Right lobe of liver (tissue), 6 donors: ENCODE results near the gene UBE2E2. TPM values are rescaled to one million over a fixed set of nuclear protein-coding genes. Genes with fewer than 3 reads are reported as not detected.

Experiments
- ATAC-seq, 4 donors: fragments of 200-7000 bp; cut with Tn5 transposase; one replicate each; pipeline ENCODE4 v1.9.1; 2020; ENCODE audit warnings: mild to moderate bottlenecking in 4 of 4, moderate library complexity in 4 of 4
- DNase-seq, 3 donors: peaks; one replicate each; pipeline ENCODE4 v3.0.0-alpha.2; 2020
- H3K27ac ChIP-seq, 3 donors: fragments of 200-600 bp; one replicate each; pipeline ENCODE4 v1.8.0; 2022
- H3K27me3 ChIP-seq, 2 donors: fragments of 200-600 bp; one replicate each; pipeline ENCODE4 v1.8.0; 2022
- H3K36me3 ChIP-seq, 4 donors: fragments of 200-600 bp; sonication (generic) in 1 of 4; one replicate each; pipeline versions ENCODE4 v1.5.1 to v1.8.0; 2017 to 2022; ENCODE audit warnings: control low read depth in 1 of 4
- H3K4me1 ChIP-seq, 4 donors: fragments of 200-600 bp; sonication (generic) in 1 of 4; one replicate each; pipeline versions ENCODE4 v1.5.1 to v1.8.0; 2017 to 2022; ENCODE audit warnings: control low read depth in 1 of 4
- H3K4me3 ChIP-seq, 3 donors: fragments of 200-600 bp; one replicate each; pipeline ENCODE4 v1.8.0; 2022
- H3K9me3 ChIP-seq, 4 donors: fragments of 200-600 bp; sonication (generic) in 1 of 4; one replicate each; pipeline versions ENCODE4 v1.5.1 to v1.8.0; 2017 to 2022; ENCODE audit warnings: control low read depth in 1 of 4
- POLR2A ChIP-seq: fragments of 450-650 bp; IDR thresholded peaks from one replicate; pipeline ENCODE4 v1.6.1; 2017; ENCODE audit warnings: antibody characterized with exemption, mild to moderate bottlenecking
- WGBS: methylation state at CpG from one replicate; pipeline ENCODE4 v1.1.6; 2018; ENCODE audit warnings: low coverage, low lambda C conversion rate; ENCODE audit not compliant: insufficient coverage; ENCODE audit errors: missing lambda C conversion rate; 5-methylcytosine and 5-hydroxymethylcytosine counted together
- intact Hi-C, 2 donors: fragments of 100-400 bp; cut with DNase I; formaldehyde crosslinking; loops; one replicate each; pipeline versions ENCODE4 v1.11.2 to v1.14.1; 2022
- total RNA-seq, 6 experiments: library from RNA; depleted of rRNA in 2 of 6; stranded (reverse); fragments of >200 nt in 2 of 6; fragmentation: NEBNext Ultra II Directional in 3 of 6; extraction: Animal tissue kit (Norgen Biotek cat#: 25700) in 3 of 6; gene quantifications; one replicate each; pipeline versions ENCODE4 v1.1.0 to v1.2.4, GENCODE V29; 2016 to 2023
- TF ChIP-seq, protein P1 (sequence below), 4 donors: fragments of 200-600 bp in 3 of 4; fragments of 450-650 bp in 1 of 4; IDR thresholded peaks; one replicate each; pipeline versions ENCODE4 v1.5.1 to v1.8.0; 2016 to 2022; ENCODE audit warnings: antibody characterized with exemption in 4 of 4, mild to moderate bottlenecking in 2 of 4
- donor health status: DM: no; HTN: yes; CAD: no.
- donor health status: DM: no; HTN: no; CAD: no.
- donor health status: DM: no; HTN: no; CAD: no.
- donor health status: DM: no; HTN: yes; CAD: no.
- donor health status: DM: no; HTN: yes; CAD: no.

The UBE2E2 gene
- total RNA-seq, 6 experiments from 2014 or later: 17.2 to 29.1 (median 18.1) TPM

DNA sequence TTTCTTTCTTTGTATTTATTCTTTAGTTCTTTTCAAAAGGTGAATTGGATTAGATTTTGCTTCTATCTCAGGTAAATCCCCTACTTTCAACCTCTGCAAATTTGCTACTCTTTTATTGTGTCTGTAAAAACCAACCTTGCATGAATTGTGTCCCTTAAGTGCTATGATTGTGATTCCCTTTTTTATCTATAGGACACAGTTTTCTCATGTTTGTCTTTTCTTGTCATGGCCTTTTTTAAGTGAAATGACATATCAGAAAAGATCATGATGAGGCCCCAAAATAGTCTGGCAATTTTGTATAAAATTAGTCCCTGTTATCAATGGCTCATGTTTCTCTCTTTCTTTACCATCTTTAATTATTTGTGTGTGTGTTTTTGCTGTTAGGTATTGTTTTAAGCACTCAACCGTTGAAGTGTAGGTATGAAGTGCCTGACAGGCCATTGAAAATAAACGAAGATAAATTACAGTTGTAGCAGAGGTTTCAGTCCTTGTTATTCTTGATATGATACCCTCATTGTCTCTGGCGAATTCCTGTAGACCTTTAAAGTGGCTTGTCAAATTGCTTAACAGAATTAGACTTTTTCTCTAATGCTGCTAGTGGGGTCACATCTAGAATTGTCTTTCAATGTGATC is 184.3 kb downstream of the UBE2E2 start:
- H3K36me3 ChIP-seq: no peaks in the 10 kb centered on the region
- 60% methylated on average over 3 of the region's 3 CpGs for WGBS
- H3K4me1 ChIP-seq: peaks cover 0 to 8% (median 4%) of the 10 kb centered on the region in 4 donors
- ATAC-seq: no peak
- DNase-seq: no peak
- H3K9me3 ChIP-seq: no peaks in the 10 kb centered on the region
- TF ChIP-seq POLR2A: no peak
- H3K4me3 ChIP-seq: no peak overlapping the region
- intact Hi-C loops: no loop called here
- H3K27ac ChIP-seq: no peak overlapping the region
- H3K27me3 ChIP-seq: no peaks in the 10 kb centered on the region

DNA sequence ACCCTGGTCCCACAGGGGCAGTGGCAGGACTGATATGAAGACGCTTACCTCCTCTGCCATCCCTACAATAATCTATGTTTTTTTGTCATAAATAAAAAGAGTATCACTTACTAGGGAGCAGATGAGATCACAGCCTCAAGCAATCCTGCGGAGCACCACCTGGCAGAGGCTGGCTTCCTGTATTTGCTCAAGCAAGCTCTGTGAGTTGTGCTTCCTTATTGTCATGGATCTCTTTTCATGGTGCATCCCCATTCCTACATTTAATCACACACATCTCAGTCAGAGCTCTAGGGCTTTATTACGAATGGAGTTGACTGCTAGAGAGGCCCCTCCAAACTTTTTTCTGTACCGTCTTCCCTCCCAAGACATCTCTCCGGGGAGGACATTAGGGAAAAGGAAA is 186.0 kb downstream of the UBE2E2 start:
- intact Hi-C loops: no loop called here

DNA sequence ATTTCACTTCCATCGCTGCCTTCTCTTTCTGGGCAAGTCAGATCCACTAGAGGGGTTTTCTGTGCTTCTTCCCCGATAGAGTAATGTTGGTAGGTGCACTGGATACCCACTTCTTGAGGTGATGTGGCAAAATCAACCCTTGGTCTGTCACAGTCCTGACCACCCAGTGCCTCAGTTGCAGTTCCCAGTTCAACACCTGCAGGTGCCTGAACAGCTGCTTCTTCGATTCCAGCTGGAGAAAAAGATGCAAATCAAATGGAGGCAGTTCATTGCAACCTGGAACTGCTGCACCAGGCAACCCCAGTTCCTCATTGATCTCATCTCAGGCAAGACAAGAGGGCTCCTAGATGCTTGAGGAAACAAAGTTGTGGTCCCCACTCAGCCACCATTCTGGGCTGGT is 186.6 kb downstream of the UBE2E2 start:
- Histone ChIP-seq H3K4me1 (peaks cover 0 to 8% (median 4%) of the 10 kb centered on the region in 4 donors), H3K9me3 (no peaks in the 10 kb centered on the region), H3K27me3 (no peaks in the 10 kb centered on the region), H3K4me3 (no peak overlapping the region), H3K36me3 (no peaks in the 10 kb centered on the region), H3K27ac (no peak overlapping the region)
- intact Hi-C loops: no loop called here
- TF ChIP-seq, protein P1, sequence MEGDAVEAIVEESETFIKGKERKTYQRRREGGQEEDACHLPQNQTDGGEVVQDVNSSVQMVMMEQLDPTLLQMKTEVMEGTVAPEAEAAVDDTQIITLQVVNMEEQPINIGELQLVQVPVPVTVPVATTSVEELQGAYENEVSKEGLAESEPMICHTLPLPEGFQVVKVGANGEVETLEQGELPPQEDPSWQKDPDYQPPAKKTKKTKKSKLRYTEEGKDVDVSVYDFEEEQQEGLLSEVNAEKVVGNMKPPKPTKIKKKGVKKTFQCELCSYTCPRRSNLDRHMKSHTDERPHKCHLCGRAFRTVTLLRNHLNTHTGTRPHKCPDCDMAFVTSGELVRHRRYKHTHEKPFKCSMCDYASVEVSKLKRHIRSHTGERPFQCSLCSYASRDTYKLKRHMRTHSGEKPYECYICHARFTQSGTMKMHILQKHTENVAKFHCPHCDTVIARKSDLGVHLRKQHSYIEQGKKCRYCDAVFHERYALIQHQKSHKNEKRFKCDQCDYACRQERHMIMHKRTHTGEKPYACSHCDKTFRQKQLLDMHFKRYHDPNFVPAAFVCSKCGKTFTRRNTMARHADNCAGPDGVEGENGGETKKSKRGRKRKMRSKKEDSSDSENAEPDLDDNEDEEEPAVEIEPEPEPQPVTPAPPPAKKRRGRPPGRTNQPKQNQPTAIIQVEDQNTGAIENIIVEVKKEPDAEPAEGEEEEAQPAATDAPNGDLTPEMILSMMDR (IDR thresholded peaks at IDR 0.05): no peak
- TF ChIP-seq POLR2A: no peak
- DNase-seq (no peak), ATAC-seq (no peak)
- WGBS: 84% methylated on average over 2 of the region's 3 CpGs

More for the DNA sequence above, 186.0 kb downstream of the UBE2E2 start:
- ATAC-seq (no peak), DNase-seq (no peak)
- Histone ChIP-seq H3K27me3 (no peaks in the 10 kb centered on the region), H3K4me3 (no peak overlapping the region), H3K27ac (no peak overlapping the region), H3K36me3 (no peaks in the 10 kb centered on the region), H3K9me3 (no peaks in the 10 kb centered on the region), H3K4me1 (peaks cover 0 to 8% (median 4%) of the 10 kb centered on the region in 4 donors)
- 89% methylated on average over 5 of the region's 5 CpGs for WGBS
- no peak for TF ChIP-seq POLR2A
- TF ChIP-seq, protein P1 (IDR thresholded peaks at IDR 0.05): no peak

DNA sequence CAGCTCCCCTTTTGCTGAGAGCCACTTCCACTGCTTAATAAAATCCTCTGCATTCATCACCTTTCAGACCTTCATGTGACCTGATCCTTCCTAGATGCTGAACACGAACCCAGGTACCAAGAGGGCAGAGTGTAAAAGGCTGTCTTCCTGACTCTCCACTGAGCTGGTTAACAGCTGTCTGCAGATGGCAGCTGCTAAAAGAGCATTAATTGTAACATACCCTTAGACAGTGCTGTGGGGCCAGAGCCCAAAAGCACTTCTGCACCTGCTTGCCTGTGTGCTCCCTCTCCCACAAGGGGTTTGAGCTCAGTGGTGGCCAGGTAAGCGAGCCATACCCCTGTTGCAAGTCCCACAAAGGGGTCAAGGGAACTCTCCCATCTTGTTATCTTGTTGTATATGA is 187.3 kb downstream of the UBE2E2 start:
- ATAC-seq: peak in 1 of 4 donors; percentile 32
- Histone ChIP-seq H3K27ac (no peak overlapping the region), H3K36me3 (no peaks in the 10 kb centered on the region), H3K27me3 (no peaks in the 10 kb centered on the region), H3K4me1 (peaks cover 0 to 8% (median 4%) of the 10 kb centered on the region in 4 donors), H3K4me3 (no peak overlapping the region), H3K9me3 (no peaks in the 10 kb centered on the region)
- no peak for DNase-seq
- WGBS: 71% methylated on average over 1 of the region's 2 CpGs
- intact Hi-C loops: no loop called here
- TF ChIP-seq, protein P1 (IDR thresholded peaks at IDR 0.05): no peak
- no peak for TF ChIP-seq POLR2A

DNA sequence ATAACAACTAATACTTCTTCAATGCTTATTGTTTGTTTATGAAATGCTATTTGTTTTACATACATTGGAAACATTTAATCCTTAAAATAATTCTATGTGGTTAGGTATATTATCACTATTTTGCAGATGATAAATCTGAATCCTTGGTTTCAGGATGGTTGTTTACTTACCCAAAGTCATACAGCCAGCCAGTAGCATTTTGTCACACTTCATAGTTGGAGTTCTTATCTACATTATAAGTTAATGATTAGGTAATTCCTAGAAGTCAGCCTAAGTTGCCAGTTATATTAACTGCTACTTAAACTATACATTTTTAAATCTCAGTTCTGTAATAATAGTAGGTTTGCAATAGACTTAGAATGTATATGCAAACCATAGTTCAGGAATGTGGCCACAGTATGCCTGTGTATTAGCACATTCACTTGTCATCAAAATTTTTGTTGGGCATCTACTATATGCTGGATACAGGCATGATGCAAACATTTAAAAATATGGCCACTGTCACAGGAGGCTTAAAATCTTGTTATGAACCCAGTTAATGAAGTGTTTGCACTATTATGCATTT is 187.9 kb downstream of the UBE2E2 start:
- Histone ChIP-seq H3K27ac (no peak overlapping the region), H3K4me3 (no peak overlapping the region), H3K27me3 (no peaks in the 10 kb centered on the region), H3K36me3 (no peaks in the 10 kb centered on the region), H3K4me1 (peaks cover 0 to 8% (median 4%) of the 10 kb centered on the region in 4 donors), H3K9me3 (no peaks in the 10 kb centered on the region)
- no peak for TF ChIP-seq POLR2A
- TF ChIP-seq, protein P1 (IDR thresholded peaks at IDR 0.05): no peak
- DNase-seq (no peak), ATAC-seq (peak; percentile 47 to 84 (median 72))
- intact Hi-C loops: no loop called here
